Ovary (tissue), 3 donors: ENCODE measurements around the gene BANP.

Experiments used
- EP300 ChIP-seq: sonication (generic); formaldehyde crosslinking; IDR thresholded peaks from one replicate; pipeline ENCODE4 v1.6.1; 2017; ENCODE audit warnings: antibody characterized with exemption
- POLR2A ChIP-seq: fragments of 450-650 bp; IDR thresholded peaks from one replicate; pipeline ENCODE4 v1.6.1; 2017; ENCODE audit warnings: antibody characterized with exemption, mild to moderate bottlenecking, moderate library complexity
- TF ChIP-seq, protein P1 (sequence below), 3 donors: fragments of 450-650 bp in 2 of 3; fragments of 200-600 bp in 1 of 3; IDR thresholded peaks; one replicate each; pipeline versions ENCODE4 v1.5.1 to v1.8.0; 2016 to 2022; ENCODE audit warnings: antibody characterized with exemption in 3 of 3, mild to moderate bottlenecking in 1 of 3
- donor health status: DM: no; HTN: no; CAD: no.

GRCh38 chr16:88086571-88087516 lies 135.6 kb downstream of the BANP start:
- TF ChIP-seq EP300 (no peak), POLR2A (no peak)
- TF ChIP-seq, protein P1, sequence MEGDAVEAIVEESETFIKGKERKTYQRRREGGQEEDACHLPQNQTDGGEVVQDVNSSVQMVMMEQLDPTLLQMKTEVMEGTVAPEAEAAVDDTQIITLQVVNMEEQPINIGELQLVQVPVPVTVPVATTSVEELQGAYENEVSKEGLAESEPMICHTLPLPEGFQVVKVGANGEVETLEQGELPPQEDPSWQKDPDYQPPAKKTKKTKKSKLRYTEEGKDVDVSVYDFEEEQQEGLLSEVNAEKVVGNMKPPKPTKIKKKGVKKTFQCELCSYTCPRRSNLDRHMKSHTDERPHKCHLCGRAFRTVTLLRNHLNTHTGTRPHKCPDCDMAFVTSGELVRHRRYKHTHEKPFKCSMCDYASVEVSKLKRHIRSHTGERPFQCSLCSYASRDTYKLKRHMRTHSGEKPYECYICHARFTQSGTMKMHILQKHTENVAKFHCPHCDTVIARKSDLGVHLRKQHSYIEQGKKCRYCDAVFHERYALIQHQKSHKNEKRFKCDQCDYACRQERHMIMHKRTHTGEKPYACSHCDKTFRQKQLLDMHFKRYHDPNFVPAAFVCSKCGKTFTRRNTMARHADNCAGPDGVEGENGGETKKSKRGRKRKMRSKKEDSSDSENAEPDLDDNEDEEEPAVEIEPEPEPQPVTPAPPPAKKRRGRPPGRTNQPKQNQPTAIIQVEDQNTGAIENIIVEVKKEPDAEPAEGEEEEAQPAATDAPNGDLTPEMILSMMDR (IDR thresholded peaks at IDR 0.05), result no peak
